H1 (cell line): ENCODE measurements around the gene FRMD4A. TPM values are rescaled to one million over a fixed set of nuclear protein-coding genes. Genes with fewer than 3 reads are reported as not detected.

Experiments used
- CTCF ChIA-PET: fragments of 300-600 bp; sonication (Branson Sonifier 250); formaldehyde crosslinking; loops from one replicate; lab custom pipeline; 2021; ENCODE audit not compliant: partially characterized antibody; lab: Charles Lee
- POLR2A ChIA-PET: fragments of 300-600 bp; sonication (Branson Sonifier 250); formaldehyde crosslinking; loops from one replicate; lab custom pipeline; 2021; ENCODE audit warnings: inconsistent platforms; ENCODE audit not compliant: partially characterized antibody; lab: Charles Lee
- DNase-seq, 2 experiments: peaks; one replicate each; pipeline versions ENCODE4 v3.0.0 to v3.0.0-alpha.2; 2010 to 2022; ENCODE audit warnings: low spot score in 2 of 2, low read depth in 1 of 2, mixed read lengths in 1 of 2
- FAIRE-seq: peaks from 2 replicates; lab custom pipeline; 2011; peaks lifted over from hg19 to GRCh38; lab: Jason Lieb, UNC
- H2AFZ ChIP-seq: 2 replicates; pipeline ENCODE4 v1.8.1; 2012; ENCODE audit warnings: low read length, inconsistent platforms
- H2AK5ac ChIP-seq: 2 replicates; pipeline ENCODE4 v1.6.1; 2013; ENCODE audit warnings: low read depth, low read length
- H2BK120ac ChIP-seq: replicated peaks from 2 replicates; pipeline ENCODE3; 2013; ENCODE audit warnings: low read depth, low read length, inconsistent platforms
- H2BK12ac ChIP-seq: 2 replicates; pipeline ENCODE4 v1.6.1; 2013; ENCODE audit warnings: low read depth, low read length
- H2BK15ac ChIP-seq: 2 replicates; pipeline ENCODE4 v1.6.1; 2013; ENCODE audit warnings: low read length
- H2BK20ac ChIP-seq: 2 replicates; pipeline ENCODE4 v1.6.1; 2013; ENCODE audit warnings: low read length
- H2BK5ac ChIP-seq: 2 replicates; pipeline ENCODE4 v1.6.1; 2013; ENCODE audit warnings: low read depth, low read length
- H3K14ac ChIP-seq: 2 replicates; pipeline ENCODE4 v1.6.1; 2013; ENCODE audit warnings: inconsistent platforms; ENCODE audit not compliant: insufficient read length
- H3K18ac ChIP-seq: 2 replicates; pipeline ENCODE4 v1.6.1; 2013; ENCODE audit warnings: low read length; ENCODE audit errors: extremely low read depth
- H3K23ac ChIP-seq: 2 replicates; pipeline ENCODE4 v1.6.1; 2013; ENCODE audit warnings: inconsistent platforms; ENCODE audit not compliant: insufficient read length
- H3K23me2 ChIP-seq: 2 replicates; pipeline ENCODE4 v1.6.1; 2013; ENCODE audit warnings: low read depth, low read length
- H3K27ac ChIP-seq: 2 replicates; pipeline ENCODE4 v1.6.1; 2011; ENCODE audit warnings: low read depth, low read length, inconsistent platforms
- H3K27me3 ChIP-seq, 4 experiments: replicated peaks in 1 of 4; 1 replicate in 1 of 4; 2 replicates in 3 of 4; pipeline versions ENCODE4 v1.6.1 to v1.8.1; 2011 to 2013; ENCODE audit warnings: low read length in 3 of 4, mild to moderate bottlenecking in 3 of 4, inconsistent platforms in 2 of 4, mixed read lengths in 2 of 4, moderate library complexity in 1 of 4; ENCODE audit not compliant: control insufficient read depth in 3 of 4, insufficient read depth in 3 of 4; ENCODE audit errors: extremely low read depth in 1 of 4
- H3K36me3 ChIP-seq, 4 experiments: 2 replicates each; pipeline versions ENCODE4 v1.6.1 to v1.8.1; 2011 to 2013; ENCODE audit warnings: mild to moderate bottlenecking in 4 of 4, low read length in 3 of 4, moderate library complexity in 2 of 4, control low read depth in 1 of 4, inconsistent platforms in 1 of 4; ENCODE audit not compliant: insufficient read depth in 4 of 4, control insufficient read depth in 2 of 4
- H3K4ac ChIP-seq: replicated peaks from 2 replicates; pipeline ENCODE3; 2013; ENCODE audit warnings: low read length, low read depth, mixed read lengths, inconsistent platforms; ENCODE audit not compliant: insufficient read length
- H3K4me1 ChIP-seq, 4 experiments: replicated peaks in 1 of 4; 1 replicate in 1 of 4; 2 replicates in 3 of 4; pipeline versions ENCODE4 v1.6.1 to v1.8.1; 2011 to 2013; ENCODE audit warnings: low read length in 3 of 4, inconsistent platforms in 2 of 4, mixed read lengths in 1 of 4; ENCODE audit not compliant: insufficient read depth in 4 of 4, control insufficient read depth in 3 of 4
- H3K4me2 ChIP-seq, 2 experiments: 2 replicates each; pipeline versions ENCODE4 v1.6.1 to v1.8.1; 2011 to 2013; ENCODE audit warnings: low read depth in 2 of 2, low read length in 2 of 2, control low read depth in 1 of 2, inconsistent platforms in 1 of 2, mild to moderate bottlenecking in 1 of 2; ENCODE audit not compliant: insufficient read depth in 1 of 2
- H3K4me3 ChIP-seq, 4 experiments: fragments of 200-600, 300-600 bp in 1 of 4; sonication (generic), shearing (Covaris generic), sonication (Bioruptor Twin) in 1 of 4; 2 replicates each; pipeline versions ENCODE4 v1.5.1 to v1.8.1; 2011 to 2016; ENCODE audit warnings: low read length in 4 of 4, low read depth in 3 of 4, control low read depth in 2 of 4, inconsistent platforms in 2 of 4, mild to moderate bottlenecking in 2 of 4, mixed read lengths in 1 of 4, moderate library complexity in 1 of 4; ENCODE audit not compliant: insufficient read depth in 2 of 4; ENCODE audit errors: extremely low read depth in 1 of 4
- H3K56ac ChIP-seq: replicated peaks from 2 replicates; pipeline ENCODE3; 2013; ENCODE audit warnings: low read depth, mild to moderate bottlenecking, mixed read lengths, low read length, inconsistent platforms; ENCODE audit not compliant: insufficient read length
- H3K79me1 ChIP-seq: 2 replicates; pipeline ENCODE4 v1.6.1; 2013; ENCODE audit warnings: low read depth, low read length, control low read depth
- H3K79me2 ChIP-seq, 2 experiments: 2 replicates each; pipeline versions ENCODE4 v1.6.1 to v1.8.1; 2012 to 2013; ENCODE audit warnings: low read length in 2 of 2, mild to moderate bottlenecking in 2 of 2, inconsistent platforms in 1 of 2; ENCODE audit not compliant: insufficient read depth in 2 of 2, control insufficient read depth in 1 of 2
- H3K9ac ChIP-seq, 4 experiments: replicated peaks in 1 of 4; 1 replicate in 1 of 4; 2 replicates in 3 of 4; pipeline versions ENCODE4 v1.6.1 to v1.8.1; 2011 to 2013; ENCODE audit warnings: low read depth in 3 of 4, low read length in 3 of 4, control low read depth in 2 of 4, mild to moderate bottlenecking in 2 of 4, moderate library complexity in 2 of 4, inconsistent platforms in 1 of 4; ENCODE audit errors: extremely low read depth in 1 of 4
- H3K9me3 ChIP-seq, 2 experiments: 2 replicates each; pipeline versions ENCODE4 v1.6.1 to v1.8.1; 2012 to 2013; ENCODE audit warnings: mild to moderate bottlenecking in 2 of 2, moderate library complexity in 2 of 2, control low read depth in 1 of 2, inconsistent platforms in 1 of 2, low read depth in 1 of 2, low read length in 1 of 2, mixed read lengths in 1 of 2; ENCODE audit not compliant: insufficient read depth in 2 of 2
- H4K20me1 ChIP-seq, 2 experiments: replicated peaks in 1 of 2; 2 replicates each; pipeline versions ENCODE3 to v1.8.1; 2011 to 2013; ENCODE audit warnings: inconsistent platforms in 2 of 2, low read length in 2 of 2, mild to moderate bottlenecking in 1 of 2; ENCODE audit not compliant: insufficient read depth in 2 of 2, control insufficient read depth in 1 of 2
- H4K5ac ChIP-seq: 2 replicates; pipeline ENCODE4 v1.6.1; 2013; ENCODE audit warnings: low read length, low read depth, mixed read lengths, inconsistent platforms; ENCODE audit not compliant: insufficient read length
- H4K8ac ChIP-seq: 2 replicates; pipeline ENCODE4 v1.8.0; 2013; ENCODE audit warnings: mild to moderate bottlenecking, moderate library complexity, low read length, inconsistent platforms; ENCODE audit not compliant: insufficient read depth; ENCODE audit errors: extremely low read depth
- H4K91ac ChIP-seq: replicated peaks from 2 replicates; pipeline ENCODE3; 2013; ENCODE audit warnings: low read length, mixed read lengths, inconsistent platforms; ENCODE audit not compliant: insufficient read length
- ASH2L ChIP-seq: fragments of 200-600, 300-600 bp; sonication (generic); IDR thresholded peaks from one replicate; pipeline ENCODE4 v1.7.1; 2017; ENCODE audit warnings: low read length
- BACH1 ChIP-seq: IDR thresholded peaks from 2 replicates; pipeline ENCODE4 v1.6.1; 2012; ENCODE audit warnings: low read length, improper control_type of control experiment
- CTBP2 ChIP-seq: IDR thresholded peaks from 2 replicates; pipeline ENCODE4 v1.7.0; 2011; ENCODE audit warnings: borderline replicate concordance, mild to moderate bottlenecking, moderate library complexity, mixed read lengths, low read length; ENCODE audit not compliant: insufficient read depth, insufficient read length
- CTCF ChIP-seq, 3 experiments: IDR thresholded peaks; 1 replicate in 2 of 3; 2 replicates in 1 of 3; pipeline versions ENCODE4 v1.5.1 to v1.6.1; 2011; ENCODE audit warnings: low read length in 3 of 3, mild to moderate bottlenecking in 3 of 3, inconsistent platforms in 2 of 3, low read depth in 1 of 3, moderate library complexity in 1 of 3; ENCODE audit not compliant: insufficient read depth in 1 of 3; ENCODE audit errors: control extremely low read depth in 1 of 3
- KDM5A ChIP-seq: fragments of 200-600 bp; IDR thresholded peaks from 2 replicates; pipeline ENCODE4 v1.7.1; 2012; ENCODE audit warnings: mild to moderate bottlenecking, low read length, inconsistent platforms, mixed read lengths
- NRF1 ChIP-seq: IDR thresholded peaks from 2 replicates; pipeline ENCODE4 v1.6.1; 2011; ENCODE audit warnings: mild to moderate bottlenecking, low read depth, low read length, improper control_type of control experiment
- POLR2AphosphoS5 ChIP-seq: IDR thresholded peaks from 2 replicates; pipeline ENCODE4 v1.6.1; 2011; ENCODE audit warnings: low read depth, low read length
- POU5F1 ChIP-seq: IDR thresholded peaks from 2 replicates; pipeline ENCODE4 v1.6.1; 2011; ENCODE audit warnings: low read depth, mild to moderate bottlenecking, low read length, moderate library complexity
- RAD21 ChIP-seq, 2 experiments: IDR thresholded peaks in 1 of 2; conservative IDR thresholded peaks in 1 of 2; 2 replicates each; pipeline ENCODE4 v1.6.1; 2011; ENCODE audit warnings: low read depth in 2 of 2, low read length in 2 of 2, improper control_type of control experiment in 1 of 2, inconsistent platforms in 1 of 2, mild to moderate bottlenecking in 1 of 2, moderate library complexity in 1 of 2
- RNF2 ChIP-seq: fragments of 200-900, 300-1000 bp; sonication (generic); IDR thresholded peaks from 2 replicates; pipeline ENCODE4 v1.7.1; 2016; ENCODE audit warnings: borderline replicate concordance, low read depth, mild to moderate bottlenecking, antibody characterized with exemption, low read length; ENCODE audit not compliant: poor library complexity, severe bottlenecking; ENCODE audit errors: missing control alignments
- SIX5 ChIP-seq: IDR thresholded peaks from 2 replicates; pipeline ENCODE4 v1.6.1; 2011; ENCODE audit warnings: mild to moderate bottlenecking, low read depth, low read length
- TAF1 ChIP-seq: IDR thresholded peaks from 2 replicates; pipeline ENCODE4 v1.6.1; 2011; ENCODE audit warnings: mild to moderate bottlenecking, low read depth, low read length
- WGBS, 2 experiments: shearing (Covaris generic) in 1 of 2; methylation state at CpG; one replicate each; pipeline versions ENCODE4 v1.1.6 to v1.1.7; 2013 to 2015; ENCODE audit warnings: low lambda C conversion rate in 2 of 2, mixed read lengths in 2 of 2, inconsistent platforms in 1 of 2, low coverage in 1 of 2, missing lambda C conversion rate in 1 of 2; ENCODE audit not compliant: insufficient replicate concordance in 2 of 2, insufficient coverage in 1 of 2, insufficient read length in 1 of 2; ENCODE audit errors: extremely low coverage in 1 of 2, missing lambda C conversion rate in 1 of 2; 5-methylcytosine and 5-hydroxymethylcytosine counted together
- polyA plus RNA-seq, 7 experiments: library from polyadenylated mRNA; depleted of rRNA in 3 of 7; stranded (reverse) in 5 of 7; unstranded in 2 of 7; fragments of >200 nt in 5 of 7; fragments of 200-250 nt in 2 of 7; gene quantifications; 1 replicate in 5 of 7; 2 replicates in 1 of 7; 4 replicates in 1 of 7; pipeline versions ENCODE4 v1.2.1 to v1.2.3, GENCODE V29; 2011 to 2013; ENCODE audit warnings: missing spikeins in 2 of 7, mixed read lengths in 2 of 7
- total RNA-seq: library from RNA; stranded (reverse); fragmentation: NEBNext Ultra II Directional; extraction: Animal tissue kit (Norgen Biotek cat#: 25700); gene quantifications from 2 replicates; pipeline ENCODE4 v1.2.1, GENCODE V29; 2021

Gene FRMD4A
- total and polyA plus RNA-seq, 2 of the 8 experiments (the other 6 are each of a cell fraction or from before 2014, with no cell fraction given): 38.6 to 39.6 TPM

- no peak overlapping the region for H4K91ac ChIP-seq
- no peak overlapping the region for H4K8ac ChIP-seq
- no peak overlapping the region for H3K4me3 ChIP-seq
- DNase-seq: no peak
- POLR2A ChIA-PET: no interaction called here
- no peaks in the 10 kb centered on the region for H3K79me2 ChIP-seq
- H3K9ac ChIP-seq: no peak overlapping the region
- no peak overlapping the region for H2BK15ac ChIP-seq
- H3K4me2 ChIP-seq: no peak overlapping the region
- H2AK5ac ChIP-seq: no peak overlapping the region
- no peak overlapping the region for H2BK5ac ChIP-seq
- 90% methylated on average over 2 of the region's 2 CpGs; no CpG with 5 or more reads in 1 of the 2 experiments for WGBS, 2 experiments
- no peak overlapping the region for H2BK120ac ChIP-seq
- no peak overlapping the region for H3K56ac ChIP-seq
- H4K5ac ChIP-seq: no peak overlapping the region
- no peak overlapping the region for H2AFZ ChIP-seq
- H3K23ac ChIP-seq: no peak overlapping the region
- H3K79me1 ChIP-seq: peaks cover 2% of the 10 kb centered on the region; the same call in 1 of the 2 replicates
- no peaks in the 10 kb centered on the region for H3K36me3 ChIP-seq
- peaks cover 0 to 5% of the 10 kb centered on the region in 2 experiments for H4K20me1 ChIP-seq
- H3K4me1 ChIP-seq: no peaks in the 10 kb centered on the region
- H3K14ac ChIP-seq: no peak overlapping the region
- H2BK12ac ChIP-seq: no peak overlapping the region
- CTCF ChIA-PET: no interaction called here
- H3K9me3 ChIP-seq: no peaks in the 10 kb centered on the region
- no peak overlapping the region for H3K18ac ChIP-seq
- H2BK20ac ChIP-seq: no peak overlapping the region
- H3K4ac ChIP-seq: no peak overlapping the region
- no peak overlapping the region for H3K27ac ChIP-seq
- no peaks in the 10 kb centered on the region for H3K27me3 ChIP-seq
- peaks cover 1% of the 10 kb centered on the region; the same call in 1 of the 2 replicates for H3K23me2 ChIP-seq
- FAIRE-seq: no peak
- TF ChIP-seq POU5F1 (no peak), KDM5A (no peak), BACH1 (no peak), ASH2L (no peak), CTCF (IDR thresholded peaks at IDR 0.05; ENCODE audit: control extremely low read depth in 1 of 3, insufficient read depth in 1 of 3, low read depth in 1 of 3, low read length in 3 of 3) (no peak), RAD21 (IDR thresholded peaks at IDR 0.05 in 1 of 2, conservative IDR thresholded peaks at IDR 0.05 in 1 of 2; ENCODE audit: low read depth in 2 of 2, low read length in 2 of 2) (no peak), NRF1 (no peak), RNF2 (no peak), POLR2AphosphoS5 (no peak), TAF1 (no peak), CTBP2 (no peak), SIX5 (no peak)
Measured at GRCh38 chr10:13594641-13595040, 736.1 kb downstream of the FRMD4A start.
